K562 (cell line): ENCODE measurements around the gene GJA4. TPM values are rescaled to one million over a fixed set of nuclear protein-coding genes. Genes with fewer than 3 reads are reported as not detected.

ENCODE experiments used
- ATAC-seq: fragments of 200-7000 bp; cut with Tn5 transposase; 3 replicates; pipeline ENCODE4 v1.9.1; 2020; ENCODE audit warnings: moderate library complexity
- BruUV-seq: library from RNA; stranded (reverse); fragments of 400-500 nt; replicated peaks from 2 replicates; lab custom pipeline; 2021; lab: Mats Ljungman, UMichigan
- CTCF ChIA-PET: fragments of 300-600 bp; formaldehyde crosslinking; extraction: SDS; loops from one replicate; lab custom pipeline; 2021; ENCODE audit warnings: low intra/inter-chr PET ratio; lab: Yijun Ruan, JAX
- POLR2A ChIA-PET: fragments of 300-600, 350-650 bp; sonication (Branson Sonifier 250); formaldehyde crosslinking; extraction: SDS; loops from one replicate; lab custom pipeline; 2021; ENCODE audit warnings: antibody characterized with exemption, inconsistent platforms; lab: Yijun Ruan, JAX
- DNase-seq, 4 experiments: peaks; one replicate each; pipeline versions ENCODE4 v3.0.0 to v3.0.0-alpha.2; 2011 to 2018; ENCODE audit warnings: low spot score in 3 of 4, mixed read lengths in 3 of 4; ENCODE audit errors: extremely low read depth in 1 of 4
- FAIRE-seq: peaks from 2 replicates; lab custom pipeline; 2011; peaks lifted over from hg19 to GRCh38; lab: Jason Lieb, UNC
- H2AFZ ChIP-seq: 2 replicates; pipeline ENCODE4 v1.6.0; 2011; ENCODE audit warnings: low read depth, low read length, control low read depth, inconsistent platforms
- H3K27ac ChIP-seq: fragments of 200-600 bp; 3 replicates; pipeline ENCODE4 v1.8.0; 2011; ENCODE audit warnings: low read depth, mild to moderate bottlenecking, control low read depth, inconsistent platforms, low read length, moderate library complexity, mixed read lengths; ENCODE audit errors: extremely low read depth
- H3K27me3 ChIP-seq, 2 experiments: fragments of 300-600 bp in 1 of 2; 2 replicates in 1 of 2; 3 replicates in 1 of 2; pipeline versions ENCODE4 v1.6.0 to v1.8.0; 2011; ENCODE audit warnings: inconsistent platforms in 2 of 2, low read length in 2 of 2, mild to moderate bottlenecking in 1 of 2, mixed read lengths in 1 of 2, moderate library complexity in 1 of 2; ENCODE audit not compliant: control insufficient read depth in 2 of 2, insufficient read depth in 2 of 2
- H3K36me3 ChIP-seq: fragments of 300-600 bp; 3 replicates; pipeline ENCODE4 v1.8.0; 2011; ENCODE audit warnings: mild to moderate bottlenecking, low read length, inconsistent platforms; ENCODE audit not compliant: control insufficient read depth, insufficient read depth
- H3K4me1 ChIP-seq, 2 experiments: fragments of 200-600 bp in 1 of 2; replicated peaks in 1 of 2; 2 replicates in 1 of 2; 3 replicates in 1 of 2; pipeline versions ENCODE4 v1.5.1 to v1.8.0; 2011; ENCODE audit warnings: inconsistent platforms in 2 of 2, low read length in 2 of 2, mild to moderate bottlenecking in 1 of 2, mixed read lengths in 1 of 2, moderate library complexity in 1 of 2; ENCODE audit not compliant: control insufficient read depth in 2 of 2, insufficient read depth in 2 of 2
- H3K4me2 ChIP-seq: 2 replicates; pipeline ENCODE4 v1.6.1; 2011; ENCODE audit warnings: low read length, control low read depth, inconsistent platforms, mixed read lengths; ENCODE audit not compliant: insufficient read depth
- H3K4me3 ChIP-seq: fragments of 200-600 bp; sonication (generic), shearing (Covaris generic); 2 replicates; pipeline ENCODE4 v1.5.1; 2016; ENCODE audit warnings: control low read depth, inconsistent platforms
- H3K79me2 ChIP-seq: fragments of 200-600 bp; 3 replicates; pipeline ENCODE4 v1.8.0; 2011; ENCODE audit warnings: low read length, inconsistent platforms; ENCODE audit not compliant: control insufficient read depth, insufficient read depth
- H3K9ac ChIP-seq, 2 experiments: 2 replicates each; pipeline versions ENCODE4 v1.6.0 to v1.6.1; 2011; ENCODE audit warnings: low read depth in 2 of 2, low read length in 2 of 2, control low read depth in 1 of 2, inconsistent platforms in 1 of 2, mild to moderate bottlenecking in 1 of 2, mixed read lengths in 1 of 2; ENCODE audit not compliant: insufficient read depth in 1 of 2
- H3K9me1 ChIP-seq: one replicate; pipeline ENCODE4 v1.6.0; 2011; ENCODE audit warnings: inconsistent platforms, mild to moderate bottlenecking, low read length, moderate library complexity; ENCODE audit not compliant: control insufficient read depth, insufficient read depth
- H3K9me3 ChIP-seq: replicated peaks from 2 replicates; pipeline ENCODE4 v1.5.1; 2011; ENCODE audit warnings: low read depth, low read length, inconsistent platforms; ENCODE audit not compliant: control insufficient read depth, insufficient read depth
- H4K20me1 ChIP-seq: replicated peaks from 2 replicates; pipeline ENCODE4 v1.6.1; 2011; ENCODE audit warnings: low read length, inconsistent platforms, mixed read lengths; ENCODE audit not compliant: control insufficient read depth, insufficient read depth
- DACH1 ChIP-seq: fragments of 450-650 bp; IDR thresholded peaks from 2 replicates; pipeline ENCODE4 v1.6.1; 2018; ENCODE audit not compliant: partially characterized antibody
- DMBX1 ChIP-seq: fragments of 250-450 bp; sonication (Bioruptor Pico); IDR thresholded peaks from 2 replicates; pipeline ENCODE4 v1.8.0; 2022; ENCODE audit warnings: inconsistent platforms, mild to moderate bottlenecking, moderate library complexity, borderline replicate concordance
- GTF2F1 ChIP-seq: IDR thresholded peaks from 2 replicates; pipeline ENCODE4 v1.6.1; 2011; ENCODE audit warnings: low read depth, low read length, improper control_type of control experiment
- HOMEZ ChIP-seq: fragments of 250-450 bp; sonication (Bioruptor Pico); IDR thresholded peaks from 2 replicates; pipeline ENCODE4 v1.4.0; 2020; ENCODE audit warnings: mild to moderate bottlenecking, moderate library complexity
- L3MBTL2 ChIP-seq: fragments of 450-650 bp; IDR thresholded peaks from 2 replicates; pipeline ENCODE4 v1.6.1; 2016; ENCODE audit warnings: mild to moderate bottlenecking, moderate library complexity
- LCOR ChIP-seq: sonication (generic); formaldehyde crosslinking; IDR thresholded peaks from 2 replicates; pipeline ENCODE4 v1.8.0; 2022; ENCODE audit warnings: mild to moderate bottlenecking, missing genetic modification reagents
- MTA1 ChIP-seq: fragments of 450-650 bp; IDR thresholded peaks from 2 replicates; pipeline ENCODE4 v1.6.1; 2017; ENCODE audit warnings: borderline replicate concordance
- NR2C2 ChIP-seq, 2 experiments: fragments of 200-800 bp in 1 of 2; sonication (Bioruptor generic) in 1 of 2; sonication (generic) in 1 of 2; formaldehyde crosslinking in 1 of 2; IDR thresholded peaks; 2 replicates each; pipeline versions ENCODE4 v1.6.1 to v1.8.0; 2016 to 2022; ENCODE audit warnings: mild to moderate bottlenecking in 1 of 2, missing compliant biosample characterization in 1 of 2, missing genetic modification characterization in 1 of 2, missing genetic modification reagents in 1 of 2
- PRMT5 ChIP-seq: sonication (generic); formaldehyde crosslinking; IDR thresholded peaks from 2 replicates; pipeline ENCODE4 v1.5.0; 2020; ENCODE audit warnings: missing genetic modification reagents
- WGBS: fragments of 100-300 bp; shearing (Covaris generic); methylation state at CpG from one replicate; pipeline ENCODE4 v1.1.6; 2016; ENCODE audit warnings: low coverage, mixed read lengths; ENCODE audit not compliant: insufficient coverage; ENCODE audit errors: missing lambda C conversion rate; 5-methylcytosine and 5-hydroxymethylcytosine counted together
- in situ Hi-C: fragments of 300-500 bp; cut with MboI; formaldehyde crosslinking; loops from 4 replicates; pipeline ENCODE4 v1.15.0; 2018; ENCODE audit warnings: inconsistent platforms, mixed read lengths
- intact Hi-C: fragments of 100-400 bp; cut with micrococcal nuclease; formaldehyde crosslinking; loops from 2 replicates; pipeline ENCODE4 v1.14.2; 2022
- polyA plus RNA-seq, 8 experiments: library from polyadenylated mRNA; depleted of rRNA in 4 of 8; stranded (reverse) in 5 of 8; unstranded in 3 of 8; fragments of >200 nt; fragmentation: Nextera tagmentation in 2 of 8; fragmentation: Illumina TruSeq in 1 of 8; extraction: Ambion mirVana in 2 of 8; extraction: Trizol in 1 of 8; gene quantifications; 2 replicates each; pipeline versions ENCODE4 v1.2.1 to v1.2.3, GENCODE V29; 2011 to 2014; ENCODE audit warnings: inconsistent platforms in 1 of 8, missing spikeins in 1 of 8
- total RNA-seq, 7 experiments: library from RNA; depleted of rRNA in 6 of 7; stranded (reverse); fragments of >200 nt in 6 of 7; fragmentation: Illumina TruSeq in 2 of 7; extraction: Trizol in 2 of 7; gene quantifications; 2 replicates each; pipeline versions ENCODE4 v1.2.1 to v1.2.3, GENCODE V29; 2011 to 2021; ENCODE audit warnings: low replicate concordance in 1 of 7
- TF ChIP-seq, protein P1 (sequence below): IDR thresholded peaks from 2 replicates; pipeline ENCODE4 v1.6.1; 2011; ENCODE audit warnings: borderline replicate concordance, low read depth, mild to moderate bottlenecking, moderate library complexity, low read length; ENCODE audit not compliant: insufficient read depth, poor library complexity, severe bottlenecking

The GJA4 gene
- total and polyA plus RNA-seq, 9 of the 15 experiments (the other 6 are each of a cell fraction or from before 2014, with no cell fraction given): 0.16 to 0.24 TPM; not detected in 7

GRCh38 chr1:34794001-34794789 lies 1.4 kb downstream of the GJA4 start:
- Histone ChIP-seq H3K9me1 (no peaks in the 10 kb centered on the region), H3K4me3 (no peak overlapping the region), H3K79me2 (no peaks in the 10 kb centered on the region), H3K27ac (no peak overlapping the region), H4K20me1 (no peaks in the 10 kb centered on the region; the same call in 1 of the 2 replicates), H3K36me3 (no peaks in the 10 kb centered on the region), H2AFZ (no peak overlapping the region), H3K9me3 (no peaks in the 10 kb centered on the region), H3K4me1 (peaks cover 0 to 3% of the 10 kb centered on the region in 2 experiments; a peak in 1 of 5 replicates), H3K4me2 (no peak overlapping the region), H3K9ac (no peak overlapping the region), H3K27me3 (peaks cover 37 to 82% of the 10 kb centered on the region in 2 experiments)
- BruUV-seq: no TSS peak
- FAIRE-seq (no peak), ATAC-seq (no peak; the same call in 1 of the 3 replicates), DNase-seq (no peak)
- CTCF ChIA-PET: no interaction called here
- no peak for TF ChIP-seq DACH1
- no peak for TF ChIP-seq DMBX1
- POLR2A ChIA-PET: interaction anchor here (0.6 kb wide), 2 partner anchors 8 to 51 kb away, joined by 3 read pairs; no protein-coding TSS in a partner anchor
- intact Hi-C loops (no loop called here), in situ Hi-C loops (no loop called here)
- 3% methylated on average over 37 of the region's 40 CpGs for WGBS

DNA sequence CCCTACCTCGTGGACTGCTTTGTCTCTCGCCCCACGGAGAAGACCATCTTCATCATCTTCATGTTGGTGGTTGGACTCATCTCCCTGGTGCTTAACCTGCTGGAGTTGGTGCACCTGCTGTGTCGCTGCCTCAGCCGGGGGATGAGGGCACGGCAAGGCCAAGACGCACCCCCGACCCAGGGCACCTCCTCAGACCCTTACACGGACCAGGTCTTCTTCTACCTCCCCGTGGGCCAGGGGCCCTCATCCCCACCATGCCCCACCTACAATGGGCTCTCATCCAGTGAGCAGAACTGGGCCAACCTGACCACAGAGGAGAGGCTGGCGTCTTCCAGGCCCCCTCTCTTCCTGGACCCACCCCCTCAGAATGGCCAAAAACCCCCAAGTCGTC lies 2.0 kb downstream of the GJA4 start:
- intact Hi-C loops: no loop called here
- POLR2A ChIA-PET: no interaction called here
- TF ChIP-seq HOMEZ: no peak
- TF ChIP-seq LCOR (CRISPR knock-in tag): no peak
- TF ChIP-seq L3MBTL2: no peak
- TF ChIP-seq, protein P1, sequence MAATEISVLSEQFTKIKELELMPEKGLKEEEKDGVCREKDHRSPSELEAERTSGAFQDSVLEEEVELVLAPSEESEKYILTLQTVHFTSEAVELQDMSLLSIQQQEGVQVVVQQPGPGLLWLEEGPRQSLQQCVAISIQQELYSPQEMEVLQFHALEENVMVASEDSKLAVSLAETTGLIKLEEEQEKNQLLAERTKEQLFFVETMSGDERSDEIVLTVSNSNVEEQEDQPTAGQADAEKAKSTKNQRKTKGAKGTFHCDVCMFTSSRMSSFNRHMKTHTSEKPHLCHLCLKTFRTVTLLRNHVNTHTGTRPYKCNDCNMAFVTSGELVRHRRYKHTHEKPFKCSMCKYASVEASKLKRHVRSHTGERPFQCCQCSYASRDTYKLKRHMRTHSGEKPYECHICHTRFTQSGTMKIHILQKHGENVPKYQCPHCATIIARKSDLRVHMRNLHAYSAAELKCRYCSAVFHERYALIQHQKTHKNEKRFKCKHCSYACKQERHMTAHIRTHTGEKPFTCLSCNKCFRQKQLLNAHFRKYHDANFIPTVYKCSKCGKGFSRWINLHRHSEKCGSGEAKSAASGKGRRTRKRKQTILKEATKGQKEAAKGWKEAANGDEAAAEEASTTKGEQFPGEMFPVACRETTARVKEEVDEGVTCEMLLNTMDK: no peak
- TF ChIP-seq MTA1: no peak
- no peak for TF ChIP-seq GTF2F1
- TF ChIP-seq NR2C2 (CRISPR knock-in tag; IDR thresholded peaks at IDR 0.05): no peak
- TF ChIP-seq NR2C2 (tag; IDR thresholded peaks at IDR 0.05): no peak
- no peak for TF ChIP-seq PRMT5 (CRISPR knock-in tag)

More for the DNA sequence above, 2.0 kb downstream of the GJA4 start:
- CTCF ChIA-PET: no interaction called here
- no peaks in the 10 kb centered on the region for H3K36me3 ChIP-seq
- no peak overlapping the region for H3K4me3 ChIP-seq
- no peak for ATAC-seq
- no peak overlapping the region for H3K27ac ChIP-seq
- no peak overlapping the region for H2AFZ ChIP-seq
- DNase-seq: no peak
- H3K9me1 ChIP-seq: no peaks in the 10 kb centered on the region
- no peak for FAIRE-seq
- H3K4me1 ChIP-seq: peaks cover 0 to 3% of the 10 kb centered on the region in 2 experiments; a peak in 1 of 5 replicates
- in situ Hi-C loops: no loop called here
- H3K79me2 ChIP-seq: no peaks in the 10 kb centered on the region
- H3K9ac ChIP-seq: no peak overlapping the region
- H3K4me2 ChIP-seq: no peak overlapping the region
- H4K20me1 ChIP-seq: no peaks in the 10 kb centered on the region; the same call in 1 of the 2 replicates
- peaks cover 37 to 82% of the 10 kb centered on the region in 2 experiments for H3K27me3 ChIP-seq
- no TSS peak for BruUV-seq
- WGBS: under 1% methylated on average over 11 of the region's 12 CpGs
- H3K9me3 ChIP-seq: no peaks in the 10 kb centered on the region
